ENCODE measurements around the gene FH. TPM values are rescaled to one million over a fixed set of nuclear protein-coding genes. Genes with fewer than 3 reads are reported as not detected.
A peak's percentile ranks its signal among the peaks of the same experiment; 100 is the strongest.

Gene FH
- total RNA-seq, 3 donors from 2014 or later, result 43.2 to 48.0 (median 44.2) TPM

- intact Hi-C loops (cut with DNase I; ENCODE audit: low total_unique reads), result no loop called here
- peak overlapping the region; percentile 50 to 54 for H3K27ac ChIP-seq
- no peaks in the 10 kb centered on the region for H3K36me3 ChIP-seq
- peaks cover 0 to 3% of the 10 kb centered on the region in 2 donors for H3K27me3 ChIP-seq
- H3K9me3 ChIP-seq, result no peaks in the 10 kb centered on the region
- H3K4me1 ChIP-seq, result no peaks in the 10 kb centered on the region
- peak overlapping the region; percentile 67 to 88 (median 81) for H3K4me3 ChIP-seq
- no peak for TF ChIP-seq POLR2AphosphoS5 (IDR thresholded peaks at IDR 0.05)
- TF ChIP-seq POLR2A (IDR thresholded peaks at IDR 0.05), result no peak
- no peak for TF ChIP-seq CTCF (IDR thresholded peaks at IDR 0.05)
- DNase-seq (ENCODE audit: low spot score in 2 of 2), result no peak
Measured at GRCh38 chr1:241520080-241520465, 518 bp upstream of the FH start.

- Histone ChIP-seq H3K27me3 (peaks cover 0 to 3% of the 10 kb centered on the region in 2 donors), H3K4me1 (no peaks in the 10 kb centered on the region), H3K4me3 (peak overlapping the region; percentile 67 to 88 (median 81)), H3K9me3 (no peaks in the 10 kb centered on the region), H3K27ac (peak overlapping the region; percentile 74 to 86), H3K36me3 (no peaks in the 10 kb centered on the region)
- intact Hi-C loops (cut with DNase I; ENCODE audit: low total_unique reads), result no loop called here
- DNase-seq (ENCODE audit: low spot score in 2 of 2), result no peak
- TF ChIP-seq POLR2A (IDR thresholded peaks at IDR 0.05), result no peak
- TF ChIP-seq POLR2AphosphoS5 (IDR thresholded peaks at IDR 0.05), result no peak
- no peak for TF ChIP-seq CTCF (IDR thresholded peaks at IDR 0.05)
Measured at GRCh38 chr1:241518476-241519307, 863 bp downstream of the FH start.

GRCh38 chr1:241513378-241513777 lies 6.2 kb downstream of the FH start:
- TF ChIP-seq CTCF (IDR thresholded peaks at IDR 0.05), result no peak
- TF ChIP-seq POLR2A (IDR thresholded peaks at IDR 0.05), result no peak
- no peak for TF ChIP-seq POLR2AphosphoS5 (IDR thresholded peaks at IDR 0.05)
- H3K4me1 ChIP-seq, result no peaks in the 10 kb centered on the region
- H3K4me3 ChIP-seq, result no peak overlapping the region
- no peak overlapping the region for H3K27ac ChIP-seq
- H3K9me3 ChIP-seq, result no peaks in the 10 kb centered on the region
- no peaks in the 10 kb centered on the region for H3K27me3 ChIP-seq
- no peak for DNase-seq (ENCODE audit: low spot score in 2 of 2)
- intact Hi-C loops (cut with DNase I; ENCODE audit: low total_unique reads), result no loop called here
- peaks cover 7% of the 10 kb centered on the region for H3K36me3 ChIP-seq

GRCh38 chr1:241507189-241507863 lies 12.2 kb downstream of the FH start:
- no peak overlapping the region for H3K27ac ChIP-seq
- peaks cover 7% of the 10 kb centered on the region for H3K36me3 ChIP-seq
- intact Hi-C loops (cut with DNase I; ENCODE audit: low total_unique reads), result no loop called here
- no peaks in the 10 kb centered on the region for H3K9me3 ChIP-seq
- TF ChIP-seq CTCF (IDR thresholded peaks at IDR 0.05) (no peak), POLR2A (IDR thresholded peaks at IDR 0.05) (no peak), POLR2AphosphoS5 (IDR thresholded peaks at IDR 0.05) (no peak)
- no peaks in the 10 kb centered on the region for H3K27me3 ChIP-seq
- no peaks in the 10 kb centered on the region for H3K4me1 ChIP-seq
- no peak overlapping the region for H3K4me3 ChIP-seq
- DNase-seq (ENCODE audit: low spot score in 2 of 2), result no peak

- Histone ChIP-seq H3K9me3 (no peaks in the 10 kb centered on the region), H3K4me1 (no peaks in the 10 kb centered on the region), H3K4me3 (no peak overlapping the region), H3K36me3 (peaks cover 3% of the 10 kb centered on the region), H3K27ac (no peak overlapping the region), H3K27me3 (no peaks in the 10 kb centered on the region)
- intact Hi-C loops (cut with DNase I; ENCODE audit: low total_unique reads), result no loop called here
- DNase-seq (ENCODE audit: low spot score in 2 of 2), result no peak
- TF ChIP-seq POLR2A (IDR thresholded peaks at IDR 0.05) (no peak), CTCF (IDR thresholded peaks at IDR 0.05) (no peak), POLR2AphosphoS5 (IDR thresholded peaks at IDR 0.05) (no peak)
Measured at GRCh38 chr1:241503444-241503843, 16.1 kb downstream of the FH start.
